ELR (cell line): ENCODE measurements around the gene ZFP36.

Source experiments
- DNase-seq: peaks from one replicate; pipeline ENCODE4 v3.0.0-alpha.2; 2015; ENCODE audit warnings: low read depth

The ZFP36 gene

DNA sequence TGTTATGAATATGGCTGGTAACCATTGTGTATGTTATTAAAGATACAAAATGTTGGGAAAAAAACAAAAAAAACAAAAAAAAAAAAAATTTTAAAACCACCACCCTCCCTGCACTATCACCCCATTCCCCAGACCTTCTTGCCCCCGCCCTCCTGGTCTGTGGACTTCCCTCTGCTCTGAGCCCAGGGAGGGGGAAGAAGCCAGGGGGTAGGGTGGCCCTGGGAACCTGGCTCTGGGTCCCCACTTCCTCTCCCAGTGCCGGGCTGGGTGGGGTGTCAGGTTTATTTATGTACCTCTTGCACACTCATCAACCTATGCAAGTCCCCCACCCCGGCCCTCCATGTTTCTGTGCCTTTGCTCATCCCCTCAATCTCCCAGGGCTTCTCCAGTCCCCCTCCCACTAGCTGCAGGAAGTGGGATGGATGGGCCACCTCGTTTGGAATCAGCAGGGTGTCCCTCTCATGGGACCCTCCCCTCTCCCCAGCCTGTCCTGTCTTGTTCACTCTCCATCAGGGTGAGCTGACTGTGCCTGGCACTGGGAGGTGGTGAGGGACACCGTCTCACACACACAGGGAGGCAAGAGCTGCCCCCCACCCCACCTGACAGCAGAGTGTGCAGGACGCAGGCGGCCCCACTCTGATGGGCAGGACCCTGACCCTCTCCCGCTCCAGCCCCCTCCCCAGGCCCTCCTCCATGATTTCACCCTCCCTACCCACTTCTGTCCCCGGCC lies 21.6 kb upstream of the ZFP36 start:
- no peak for DNase-seq

DNA sequence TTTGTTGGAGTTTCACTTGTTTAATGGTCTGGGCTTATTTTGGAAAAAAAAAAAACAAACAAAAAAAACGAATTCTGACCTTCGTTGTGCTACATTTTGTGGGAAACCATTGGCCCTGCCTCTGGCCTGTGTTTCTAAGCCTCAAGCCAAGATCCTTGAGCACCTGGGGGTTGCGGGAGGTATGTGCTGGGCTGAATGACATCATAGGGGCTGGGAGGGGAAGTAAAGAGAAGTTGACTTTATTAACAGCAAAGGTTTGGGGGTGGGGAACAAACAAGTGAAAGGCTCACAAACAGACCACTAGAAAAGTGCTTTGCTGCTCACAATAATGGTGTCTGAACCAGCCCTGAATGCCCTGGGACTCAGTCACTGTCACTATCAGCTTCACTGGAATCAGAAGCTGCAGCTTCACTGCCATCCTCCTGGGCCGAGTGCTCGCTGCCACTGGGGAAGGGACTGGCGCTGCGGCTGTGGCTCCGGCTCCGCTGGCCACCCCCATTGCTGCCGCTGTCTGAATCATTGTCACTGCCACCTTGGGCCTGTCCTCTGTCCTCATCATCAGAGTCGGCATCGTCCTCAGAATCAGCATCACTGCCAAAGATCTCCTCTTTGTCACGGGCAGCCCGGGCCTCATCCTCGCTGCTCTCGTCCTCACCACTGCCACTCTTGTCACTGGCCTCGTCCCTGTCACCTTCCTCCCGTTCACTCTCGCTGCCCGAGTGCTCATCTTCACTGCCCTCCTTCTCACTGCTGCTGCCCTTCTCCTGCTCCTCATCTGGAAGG lies 20.8 kb upstream of the ZFP36 start:
- DNase-seq: no peak

DNA sequence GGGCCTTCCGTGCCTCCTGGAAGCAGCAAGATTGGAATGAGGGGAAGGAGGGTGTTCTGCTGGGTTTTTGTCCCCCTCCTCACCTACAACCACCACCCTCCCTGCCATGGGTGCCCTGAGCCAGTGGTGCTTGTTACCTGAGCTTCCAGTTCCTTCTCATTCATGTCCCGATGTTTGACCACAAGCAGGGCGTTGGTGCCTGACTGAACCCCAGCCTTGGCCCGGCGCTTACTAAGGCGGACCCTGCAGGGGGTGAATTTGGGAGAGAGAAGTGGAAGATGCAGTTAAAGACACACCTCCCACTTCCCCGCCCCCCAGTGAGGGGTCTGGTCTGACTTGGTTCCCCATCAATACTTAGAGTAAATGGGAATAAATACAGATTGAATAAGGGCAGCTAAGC lies 20.1 kb upstream of the ZFP36 start:
- DNase-seq: no peak

DNA sequence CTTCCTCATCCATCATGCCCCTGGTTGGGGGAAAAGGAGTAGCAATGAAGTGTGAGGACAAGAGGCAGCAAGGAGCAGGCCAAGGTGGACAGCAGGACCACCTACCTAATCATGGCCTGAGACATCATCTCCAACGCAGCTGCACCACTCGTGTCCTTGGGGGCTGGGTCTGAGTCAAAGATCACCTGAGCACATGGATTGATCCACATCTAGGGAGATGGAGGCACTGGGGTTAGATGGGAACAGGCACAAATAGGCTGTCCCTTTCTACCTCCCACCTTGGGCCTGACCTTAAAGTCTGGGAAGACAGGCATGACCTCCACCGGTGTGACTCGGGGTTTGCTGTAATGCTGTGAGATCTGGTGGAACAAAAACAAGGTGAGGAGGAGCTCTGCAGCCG lies 18.0 kb upstream of the ZFP36 start:
- no peak for DNase-seq

DNA sequence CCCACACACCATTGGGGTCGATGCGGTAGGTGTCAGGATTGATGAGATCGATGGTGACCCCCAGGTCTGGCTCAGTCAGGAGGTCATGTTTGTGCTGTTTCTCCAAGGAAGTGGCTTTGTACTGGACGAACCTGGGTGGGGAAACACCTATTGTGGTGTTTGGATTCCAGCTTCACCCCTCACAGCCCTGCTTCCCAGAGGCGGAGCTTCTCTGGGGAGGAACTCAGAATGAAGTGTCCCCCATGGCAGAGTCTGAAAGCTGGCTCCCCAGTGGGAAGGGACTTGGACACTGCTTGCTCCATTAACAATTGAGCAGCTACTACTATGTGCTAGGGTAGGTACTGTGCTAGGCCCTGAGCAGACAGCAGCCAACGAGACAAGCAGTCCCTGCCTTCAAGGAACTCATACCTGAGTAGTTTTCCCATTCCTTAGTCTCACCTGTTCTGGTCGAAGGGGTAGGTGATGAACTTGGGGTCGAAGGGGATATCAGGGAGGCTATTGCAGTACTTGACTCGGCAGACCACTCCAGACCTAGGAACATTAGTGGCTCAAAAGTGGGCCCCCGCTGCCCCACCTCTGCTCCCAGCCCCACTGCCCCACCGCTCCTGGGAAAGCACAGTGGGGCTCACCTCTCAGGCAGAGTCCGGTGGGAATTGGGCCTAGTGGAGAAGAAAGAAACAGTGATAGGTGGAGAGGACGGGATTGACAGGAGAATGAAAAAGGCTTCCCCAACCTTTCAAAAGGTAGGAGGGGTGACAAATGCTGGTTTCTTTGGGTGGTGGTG lies 16.8 kb upstream of the ZFP36 start:
- no peak for DNase-seq

DNA sequence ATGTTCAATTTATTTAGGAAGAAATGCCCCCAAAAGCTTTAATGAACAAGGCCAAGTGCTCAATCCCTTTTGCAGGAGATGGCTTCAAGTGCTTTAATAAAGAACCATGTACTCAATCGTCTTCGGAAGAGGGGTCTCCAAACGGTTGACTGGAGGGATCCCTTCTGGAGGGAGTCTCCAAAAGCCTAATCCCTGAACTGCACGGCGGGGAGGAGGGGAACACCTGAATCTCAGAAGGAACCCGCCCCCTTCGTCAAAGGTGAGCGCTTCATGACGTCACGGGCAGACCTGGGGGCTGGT lies 16.2 kb upstream of the ZFP36 start:
- DNase-seq: no peak

DNA sequence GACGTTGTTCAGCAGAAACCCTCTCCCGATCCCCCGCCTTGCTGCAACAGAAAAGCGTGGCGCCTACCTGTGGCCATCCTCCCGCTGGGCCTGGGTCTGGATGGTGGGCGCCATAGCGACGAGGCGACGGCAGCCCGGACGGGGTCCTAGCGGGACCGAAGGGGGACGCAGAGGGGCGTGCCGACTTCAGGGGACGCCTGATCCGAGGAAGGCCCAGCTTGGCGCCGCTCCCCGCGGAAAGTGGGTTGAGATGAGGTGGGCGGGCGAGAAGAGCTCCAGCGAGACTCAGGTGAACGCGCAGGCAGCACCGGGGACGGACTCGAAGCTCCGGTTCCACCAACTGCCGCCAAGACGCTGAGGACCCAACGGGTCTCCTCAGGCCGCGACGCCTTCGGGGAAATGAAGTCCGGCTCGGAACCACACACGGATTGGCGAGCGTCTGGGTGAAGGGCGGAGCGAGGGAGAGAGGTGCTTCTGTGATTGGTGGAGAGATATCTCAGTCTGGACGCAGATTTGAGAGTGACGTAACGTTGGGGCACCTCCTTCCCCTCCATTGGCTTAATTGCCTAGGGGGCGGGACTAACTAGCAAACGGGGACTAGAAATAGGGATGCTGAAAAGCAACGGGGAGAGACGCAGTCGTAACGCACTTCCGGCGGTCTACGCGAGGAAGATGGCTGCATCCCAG lies 15.8 kb upstream of the ZFP36 start, which contains the start of the genes MED29 and PAF1:
TSS of gene MED29 (plus strand) at position 628 of the 687 bp plus-strand sequence. CDS start at position 673, 45 bp downstream.
TSS of gene PAF1 (minus strand) at position 356 of the 687 bp plus-strand sequence. CDS start at position 114, 242 bp downstream.
- peak; percentile 100 for DNase-seq

DNA sequence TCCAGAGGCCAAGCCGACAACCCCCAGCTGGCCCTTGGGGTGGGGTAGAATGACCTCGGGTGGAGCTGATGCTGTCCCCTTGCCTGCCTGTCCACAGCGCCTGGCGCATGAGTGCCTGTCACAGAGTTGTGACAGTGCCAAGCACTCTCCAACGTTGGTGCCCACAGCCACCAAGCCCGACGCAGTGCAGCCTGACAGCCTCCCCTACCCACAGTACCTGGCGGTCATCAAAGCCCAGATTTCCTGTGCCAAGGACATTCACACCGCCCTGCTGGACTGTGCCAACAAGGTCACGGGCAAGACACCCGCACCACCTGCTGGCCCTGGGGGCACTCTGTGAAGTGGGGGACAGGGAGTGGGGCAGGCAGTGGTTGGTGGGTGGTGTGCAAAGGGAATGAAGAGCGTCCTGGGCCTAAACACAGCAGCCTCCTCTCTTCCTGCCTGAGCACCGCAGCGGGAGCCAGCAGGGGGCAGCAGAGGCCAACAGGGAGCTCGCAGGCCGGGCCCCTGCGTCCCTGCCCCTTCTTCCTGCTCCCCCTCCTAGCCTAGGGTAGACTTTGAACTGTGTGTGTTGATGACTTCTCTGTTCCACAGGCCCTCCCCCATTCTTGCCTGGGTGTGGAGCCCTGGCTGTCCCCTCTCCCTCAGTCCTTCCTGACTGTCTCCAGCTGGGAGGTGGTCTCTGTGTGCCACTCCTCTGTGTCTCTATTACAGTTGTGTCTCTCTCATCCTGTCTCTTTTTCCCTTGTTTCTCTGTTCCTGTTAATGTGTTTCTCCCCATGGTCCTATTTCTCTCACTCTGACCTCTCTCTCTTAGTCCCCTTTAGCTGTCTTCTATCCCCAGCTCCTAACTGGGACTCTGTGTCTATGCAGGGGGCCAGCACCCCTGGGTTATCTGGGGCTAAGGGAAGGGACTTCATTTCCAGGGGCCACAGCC lies 9.0 kb upstream of the ZFP36 start:
- peak; percentile 84 for DNase-seq

DNA sequence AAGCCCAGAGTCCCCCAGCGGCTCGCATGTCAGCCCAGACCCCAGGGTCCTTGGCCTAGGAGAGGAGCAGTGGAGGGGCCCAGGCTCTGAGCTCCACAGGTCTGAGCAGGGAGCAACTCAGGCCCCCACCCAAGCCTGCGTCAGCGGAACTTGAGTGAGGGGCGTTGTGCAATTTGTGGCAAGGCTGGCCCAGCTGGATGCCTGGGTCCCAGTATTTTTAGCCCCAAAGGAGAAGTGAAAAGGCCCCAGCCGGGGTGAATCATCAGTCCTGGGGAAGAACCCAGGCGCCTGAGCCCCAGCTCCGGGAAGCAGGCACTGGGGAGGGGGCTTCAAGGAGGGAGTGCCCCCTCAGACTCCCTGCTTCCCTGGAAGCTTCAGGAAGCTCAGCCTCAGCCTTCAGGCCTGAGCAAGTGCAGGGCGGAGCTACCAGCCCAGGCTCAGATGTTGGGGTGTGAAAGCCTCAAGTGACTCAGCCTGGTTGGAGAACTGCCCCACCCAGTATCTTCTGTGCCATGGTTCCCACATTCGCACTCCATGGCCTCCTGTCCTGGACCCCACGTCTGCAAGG lies 8.3 kb upstream of the ZFP36 start:
- DNase-seq: peak; percentile 90

DNA sequence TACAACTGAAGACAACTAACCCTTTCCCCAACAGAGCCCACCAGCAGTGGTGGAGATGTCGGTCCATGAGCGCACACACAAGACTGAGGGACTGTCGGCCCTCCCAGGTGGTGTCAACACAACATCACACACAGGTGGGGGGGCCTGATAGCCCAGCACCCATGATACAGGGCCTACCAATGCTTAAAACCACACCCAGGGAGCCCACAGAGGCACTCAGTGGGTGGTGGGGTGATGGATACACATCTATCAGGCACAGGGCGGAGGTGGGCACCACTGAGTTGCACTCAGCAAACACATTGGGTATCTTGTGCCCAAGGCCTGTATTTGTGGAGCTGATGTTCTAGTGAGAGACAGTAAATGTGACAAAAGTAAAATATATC lies 7.0 kb upstream of the ZFP36 start:
- DNase-seq: no peak

DNA sequence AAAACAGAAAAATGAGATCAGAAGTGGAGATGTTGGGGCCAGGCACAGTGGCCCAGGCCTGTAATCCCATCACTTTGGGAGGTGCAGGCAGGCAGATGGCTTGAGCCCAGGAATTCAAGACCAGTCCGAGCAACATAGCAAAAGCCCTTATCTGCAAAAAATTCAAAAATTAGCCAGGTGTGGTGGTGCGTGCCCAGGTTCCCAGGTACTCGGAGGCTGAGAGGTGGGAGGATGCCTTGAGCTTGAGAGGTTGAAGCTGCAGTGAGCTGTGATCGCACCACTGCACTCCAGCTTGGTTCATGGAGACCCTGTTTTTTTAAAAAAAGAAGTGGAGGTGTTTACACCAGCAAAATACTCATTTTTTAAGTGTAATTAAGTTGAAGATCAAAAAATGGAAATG lies 6.6 kb upstream of the ZFP36 start:
- DNase-seq: no peak

DNA sequence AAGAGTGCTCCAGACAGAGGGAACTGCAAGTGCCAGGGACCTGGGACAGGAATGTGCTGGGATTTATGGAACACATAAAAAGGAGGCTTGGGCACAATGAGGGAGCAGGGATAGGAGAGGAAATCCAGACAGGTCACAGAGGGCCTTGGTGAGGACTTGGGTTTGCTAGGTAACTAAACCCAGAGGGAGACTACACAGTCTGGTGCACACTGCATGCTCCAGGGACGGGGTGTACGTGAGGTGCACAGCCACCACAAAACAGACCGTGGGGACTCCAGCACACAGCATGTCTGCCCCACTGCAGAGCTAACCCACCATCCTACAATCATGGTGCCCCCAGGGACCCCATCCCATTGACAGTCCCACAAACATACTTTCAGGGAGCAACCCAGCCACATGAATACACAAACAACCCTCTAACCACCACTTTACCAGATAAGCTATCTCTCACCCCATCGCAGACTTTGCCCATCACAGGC lies 5.5 kb upstream of the ZFP36 start:
- DNase-seq: no peak

DNA sequence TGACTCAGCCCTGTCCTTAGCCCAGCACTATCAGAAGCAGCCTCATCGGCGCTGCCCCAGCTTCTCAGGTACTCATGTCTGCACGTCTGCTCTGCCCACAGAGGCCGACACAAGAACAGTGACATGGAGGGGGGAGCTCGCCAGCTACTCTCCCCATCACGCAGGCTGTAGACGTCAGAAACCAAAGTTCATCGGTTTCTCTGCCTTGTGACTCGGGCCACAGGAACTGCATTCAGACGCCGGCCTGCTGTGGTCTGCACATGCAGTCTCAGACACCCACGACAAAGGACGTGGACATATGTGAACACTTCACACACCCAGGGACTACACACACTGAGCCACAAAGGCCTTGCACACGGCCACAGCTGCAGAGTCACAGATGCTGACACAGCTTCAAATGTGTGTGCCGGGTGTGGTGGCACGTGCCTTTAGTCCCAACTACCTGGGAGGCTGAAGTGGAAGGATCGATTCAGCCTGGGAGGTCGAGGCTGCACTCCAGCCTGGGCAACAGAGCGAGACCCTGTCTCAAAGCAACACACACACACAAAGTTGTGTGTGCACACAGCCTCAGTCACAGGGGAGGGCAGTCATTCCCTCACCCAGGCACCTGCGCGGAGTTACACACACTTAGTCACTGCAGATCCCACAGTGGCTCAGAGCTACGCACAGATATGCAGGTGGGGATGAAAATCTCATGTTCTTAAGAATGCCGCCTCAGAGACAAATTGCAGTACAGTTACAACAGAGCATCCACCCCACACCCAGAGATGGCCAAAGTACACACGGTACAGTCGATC lies 4.9 kb upstream of the ZFP36 start:
- DNase-seq: peak; percentile 73

DNA sequence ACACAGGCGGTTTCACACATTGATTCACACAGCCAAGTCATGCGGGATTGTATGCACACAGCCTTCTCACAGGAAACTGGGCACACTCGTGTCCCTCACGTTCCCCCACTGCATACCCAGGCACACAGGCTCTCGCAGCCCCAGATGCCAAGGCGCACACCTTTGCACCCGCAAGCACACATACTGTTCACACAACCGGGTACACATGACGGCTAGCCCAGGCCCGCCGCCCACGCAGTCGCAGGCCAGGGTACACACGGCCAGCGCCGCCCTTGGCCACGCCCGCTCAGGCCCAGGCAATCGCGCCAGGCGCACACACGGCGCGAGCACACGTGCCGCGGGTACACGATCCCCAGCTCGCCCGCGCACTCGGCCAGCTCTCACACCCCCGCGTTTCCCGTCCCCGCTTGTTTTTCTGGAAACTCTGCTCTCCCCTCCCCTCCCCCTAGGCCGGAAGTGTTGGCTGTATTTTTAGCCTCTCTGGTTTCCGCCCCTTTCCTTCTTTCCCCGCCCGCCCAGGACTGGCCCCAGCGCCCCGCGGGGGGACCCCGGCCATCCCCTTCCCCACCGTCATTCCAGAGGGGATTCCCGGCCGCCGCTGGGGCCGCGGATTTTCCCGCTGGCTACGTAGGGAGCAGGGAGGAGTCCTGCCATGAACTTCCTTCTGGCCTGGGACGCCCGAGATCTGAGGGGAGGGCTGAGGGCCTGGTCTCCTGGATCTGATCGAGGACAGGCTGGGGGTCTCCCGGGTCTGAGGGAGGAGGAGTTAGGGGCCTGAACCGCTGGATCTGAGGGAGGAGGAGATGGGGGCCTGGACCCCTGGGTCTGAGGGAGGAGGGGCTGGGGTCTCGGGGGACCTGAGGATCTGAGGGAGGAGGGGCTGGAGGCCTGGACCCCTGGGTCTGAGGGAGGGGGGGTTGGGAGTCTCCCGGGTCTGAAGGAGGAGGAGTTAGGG lies 4.0 kb upstream of the ZFP36 start:
- peak; percentile 86 for DNase-seq

DNA sequence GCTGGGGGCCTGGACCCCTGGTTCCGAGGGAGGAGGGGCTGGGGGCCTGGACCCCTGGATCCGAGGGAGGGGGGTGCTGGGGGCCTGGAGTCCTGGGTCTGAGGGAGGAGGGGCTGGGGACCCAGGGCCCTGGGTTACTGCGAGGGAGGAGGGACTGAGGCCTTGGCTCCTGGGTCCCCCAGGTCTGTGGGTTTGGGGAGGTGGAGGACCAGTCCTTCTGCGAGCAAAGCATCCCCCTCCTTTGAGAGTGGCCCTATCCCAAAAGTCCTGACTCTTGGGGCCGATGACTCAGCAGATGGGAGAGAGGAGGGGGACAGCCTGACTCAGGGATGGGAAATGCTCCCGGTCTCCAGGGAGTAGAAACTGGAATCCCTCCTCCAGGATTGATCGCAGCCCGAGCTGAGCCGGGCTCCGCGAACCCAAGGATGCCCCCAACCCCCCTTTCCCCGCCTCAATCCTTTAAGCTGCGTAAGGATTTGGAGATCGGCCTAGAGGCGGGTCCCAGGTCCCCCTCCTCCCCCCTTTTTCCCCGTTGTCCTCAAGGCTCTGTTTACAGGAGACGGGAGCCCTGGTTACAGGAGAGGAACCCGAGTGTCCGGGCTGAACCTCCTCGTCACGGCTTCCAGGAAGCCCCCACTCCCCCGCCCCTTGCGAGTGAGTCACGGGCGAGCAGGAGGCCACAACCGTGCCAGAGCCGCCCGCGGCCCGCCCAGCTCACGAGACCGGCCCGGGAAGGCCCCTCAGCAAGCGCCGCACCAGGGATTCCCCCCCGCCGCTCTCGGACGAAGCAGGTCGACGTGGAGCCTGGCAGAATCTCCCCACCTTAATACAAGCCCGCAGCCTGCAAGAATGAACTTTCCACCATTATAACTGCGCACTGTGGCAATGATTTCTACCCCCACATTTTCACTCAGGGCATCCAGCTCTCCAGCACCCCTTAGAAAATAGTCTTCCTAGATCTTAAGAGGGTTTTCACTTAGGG lies 3.0 kb upstream of the ZFP36 start:
- peak; percentile 97 for DNase-seq

DNA sequence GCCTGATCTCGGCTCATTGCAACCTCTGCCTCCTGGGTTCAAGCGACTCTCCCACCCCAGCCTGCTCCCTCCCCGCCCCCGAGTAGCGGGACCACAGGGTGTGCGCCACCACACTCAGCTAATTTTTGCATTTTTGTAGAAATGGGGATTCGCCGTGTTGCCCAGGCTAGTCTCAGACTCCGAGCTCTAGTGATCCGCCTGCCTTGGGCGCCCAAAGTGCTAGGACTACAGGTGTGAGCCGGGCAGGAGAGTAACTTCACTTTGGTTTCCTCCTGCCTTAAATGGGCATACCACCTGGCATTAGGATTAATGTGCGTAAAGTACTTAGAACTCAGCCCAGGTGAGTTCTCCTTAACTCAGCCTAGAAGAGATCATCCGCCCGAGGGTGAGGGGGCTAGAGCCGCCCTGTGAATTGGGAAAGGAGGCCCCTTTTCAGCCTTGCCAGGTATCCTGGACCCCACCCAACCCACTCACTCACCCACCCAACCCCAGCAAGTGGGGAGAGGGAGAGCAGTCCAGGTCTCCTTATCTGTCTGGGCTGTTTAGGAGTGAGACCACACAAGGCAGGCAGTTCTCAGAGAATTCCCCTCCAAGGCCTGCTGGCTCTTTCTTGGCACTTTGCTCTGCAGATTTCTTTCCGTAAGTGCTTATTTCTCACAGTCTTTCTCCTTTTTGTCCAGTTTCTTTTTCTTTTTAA lies 1.2 kb upstream of the ZFP36 start:
- DNase-seq: no peak
